Lower leg skin (tissue), 4 donors: ENCODE measurements around the gene ANXA4. TPM values are rescaled to one million over a fixed set of nuclear protein-coding genes. Genes with fewer than 3 reads are reported as not detected.

Source experiments
- DNase-seq, 2 donors: peaks; one replicate each; pipeline ENCODE4 v3.0.0-alpha.2; 2019; ENCODE audit warnings: low spot score in 2 of 2
- H3K4me3 ChIP-seq: fragments of 200-600 bp; sonication (generic); 2 replicates; pipeline ENCODE4 v1.5.1; 2017; ENCODE audit warnings: mild to moderate bottlenecking, low read depth; ENCODE audit not compliant: poor library complexity, severe bottlenecking
- CTCF ChIP-seq, 3 donors: fragments of 450-650 bp; IDR thresholded peaks; one replicate each; pipeline ENCODE4 v1.5.1; 2016; ENCODE audit warnings: antibody characterized with exemption in 3 of 3, mild to moderate bottlenecking in 3 of 3, moderate library complexity in 2 of 3
- POLR2A ChIP-seq, 2 donors: fragments of 450-650 bp; IDR thresholded peaks; one replicate each; pipeline ENCODE4 v1.6.1; 2016 to 2017; ENCODE audit warnings: antibody characterized with exemption in 2 of 2, mild to moderate bottlenecking in 1 of 2, moderate library complexity in 1 of 2
- WGBS, 2 donors: methylation state at CpG; one replicate each; pipeline ENCODE4 v1.1.5; 2018; 5-methylcytosine and 5-hydroxymethylcytosine counted together
- intact Hi-C: fragments of 100-400 bp; cut with DNase I; formaldehyde crosslinking; loops from one replicate; pipeline ENCODE4 v1.15.0; 2023; ENCODE audit warnings: low total_unique reads
- total RNA-seq, 4 donors: library from RNA; depleted of rRNA; stranded (reverse); fragments of >200 nt; gene quantifications; one replicate each; pipeline ENCODE4 v1.1.0, GENCODE V29; 2016

The ANXA4 gene
- total RNA-seq, 4 donors from 2014 or later, result 60.2 to 107 (median 64.9) TPM

GRCh38 chr2:69846182-69847067 is 104.5 kb downstream of the ANXA4 start:
- 87 to 91% methylated on average over 9 of the region's 9 CpGs for WGBS, 2 donors
- intact Hi-C loops, result no loop called here
- DNase-seq, result no peak

GRCh38 chr2:69847068-69847828 is 105.3 kb downstream of the ANXA4 start:
- no peak for DNase-seq
- WGBS, 2 donors, result 93 to 97% methylated on average over 5 of the region's 5 CpGs
- H3K4me3 ChIP-seq, result no peak overlapping the region
- intact Hi-C loops, result no loop called here
- no peak for TF ChIP-seq CTCF (IDR thresholded peaks at IDR 0.05)

More at GRCh38 chr2:69846182-69847067, 104.5 kb downstream of the ANXA4 start:
- TF ChIP-seq POLR2A (IDR thresholded peaks at IDR 0.05) (no peak), CTCF (IDR thresholded peaks at IDR 0.05) (no peak)
- H3K4me3 ChIP-seq, result no peak overlapping the region

- DNase-seq, result no peak
- intact Hi-C loops, result no loop called here
- TF ChIP-seq CTCF (IDR thresholded peaks at IDR 0.05) (no peak), POLR2A (IDR thresholded peaks at IDR 0.05) (no peak)
- WGBS, 2 donors, result 91 to 92% methylated on average over 7 of the region's 7 CpGs
- H3K4me3 ChIP-seq, result no peak overlapping the region
These were observed 106.4 kb downstream of the ANXA4 start for GRCh38 chr2:69848186-69848790.

GRCh38 chr2:69858261-69858660 is 116.3 kb downstream of the ANXA4 start:
- TF ChIP-seq CTCF (IDR thresholded peaks at IDR 0.05), result no peak
- no peak for TF ChIP-seq POLR2A (IDR thresholded peaks at IDR 0.05)
- WGBS, 2 donors, result 91 to 95% methylated on average over 2 of the region's 2 CpGs
- DNase-seq, result no peak
- H3K4me3 ChIP-seq, result no peak overlapping the region
- intact Hi-C loops, result no loop called here

GRCh38 chr2:69863298-69863697 is 121.4 kb downstream of the ANXA4 start:
- no peak for TF ChIP-seq POLR2A (IDR thresholded peaks at IDR 0.05)
- no peak for TF ChIP-seq CTCF (IDR thresholded peaks at IDR 0.05)
- DNase-seq, result no peak
- intact Hi-C loops, result no loop called here
- H3K4me3 ChIP-seq, result no peak overlapping the region
- WGBS, 2 donors, result 93 to 95% methylated on average over 1 of the region's 1 CpG

Other genes with a start within 250 kb of the ANXA4 start
- 10 to 100 TPM; 15.5 to 28.1 (median 24.4) TPM for gene AAK1, start 98.4 kb upstream of the ANXA4 start, total RNA-seq
- gene GMCL1, start 87.5 kb downstream of the ANXA4 start, total RNA-seq, result 10 to 100 TPM; 10.2 to 15.6 (median 12.1) TPM
- gene SNRNP27, start 151.8 kb downstream of the ANXA4 start, total RNA-seq, result 10 to 100 TPM; 55.6 to 82.3 (median 60.2) TPM
- gene MXD1, start 173.0 kb downstream of the ANXA4 start, total RNA-seq, result 10 to 100 TPM; 19.1 to 26.6 (median 23.9) TPM
- 1,000 to 10,000 TPM in 1 of 4 donors, 100 to 1,000 TPM in 3; 771 to 1,715 (median 955) TPM for gene ASPRV1, start 219.5 kb downstream of the ANXA4 start, total RNA-seq